ENCODE data around the gene ANKRD53. TPM values are rescaled to one million over a fixed set of nuclear protein-coding genes. Genes with fewer than 3 reads are reported as not detected.

ANKRD53 gene
- total and polyA plus RNA-seq, 9 of the 15 experiments (the other 6 are each of a cell fraction or from before 2014, with no cell fraction given) = 0.18 TPM; not detected in 8

- TF ChIP-seq MNT (conservative IDR thresholded peaks at IDR 0.05) (0 out of 4 replicates have a peak, but pooled peaks of 1 of the 2 experiments have one; percentile 28), KDM2B (CRISPR knock-in tag; IDR thresholded peaks at IDR 0.05) (peak; percentile 80; the same call in 1 of the 2 replicates), ARID2 (IDR thresholded peaks at IDR 0.05) (peak; percentile 49; the same call in 1 of the 2 replicates), GATAD2A (IDR thresholded peaks at IDR 0.05) (0 out of 2 replicates have a peak, but pooled peaks have one; percentile 30), ATF1 (CRISPR knock-in tag; IDR thresholded peaks at IDR 0.05) (no peak), ATF1 (tag; IDR thresholded peaks at IDR 0.05) (peak; percentile 41; the same call in 1 of the 2 replicates), E2F6 (IDR thresholded peaks at IDR 0.05; ENCODE audit: borderline replicate concordance in 1 of 2, extremely low read depth in 1 of 2, insufficient read depth in 1 of 2, insufficient read length in 1 of 2, low read depth in 1 of 2, low read length in 1 of 2, poor library complexity in 1 of 2, severe bottlenecking in 1 of 2) (peak; percentile 78 to 89), MGA (IDR thresholded peaks at IDR 0.05) (peak; percentile 75)
These were observed 13.6 kb upstream of the ANKRD53 start (continued) for GRCh38 chr2:70964596-70965386.

Data from K562 (cell line).